GM23248 (cell line): Measurements from ENCODE around the gene SMYD3. TPM values are rescaled to one million over a fixed set of nuclear protein-coding genes. Genes with fewer than 3 reads are reported as not detected.
A peak's percentile ranks its signal among the peaks of the same experiment; 100 is the strongest.

ENCODE experiments used
- DNase-seq: peaks from one replicate; pipeline ENCODE4 v3.0.0-alpha.2; 2015
- H2AFZ ChIP-seq: fragments of 200-600 bp; sonication (generic); 2 replicates; pipeline ENCODE4 v1.6.1; 2016; ENCODE audit warnings: antibody characterized with exemption
- H3F3A ChIP-seq: fragments of 200-600 bp; sonication (generic); 2 replicates; pipeline ENCODE4 v1.6.1; 2016; ENCODE audit warnings: mild to moderate bottlenecking, antibody characterized with exemption, mixed run types; ENCODE audit not compliant: insufficient read depth
- H3K27ac ChIP-seq: fragments of 200-600 bp; sonication (generic); 2 replicates; pipeline ENCODE4 v1.5.1; 2016; ENCODE audit warnings: mild to moderate bottlenecking
- H3K27me3 ChIP-seq: fragments of 200-600 bp; sonication (generic); replicated peaks from 2 replicates; pipeline ENCODE4 v1.6.1; 2016; ENCODE audit warnings: mild to moderate bottlenecking; ENCODE audit not compliant: insufficient read depth
- H3K36me3 ChIP-seq: fragments of 200-600 bp; sonication (generic); 2 replicates; pipeline ENCODE4 v1.6.1; 2016; ENCODE audit warnings: low read depth, mild to moderate bottlenecking
- H3K4me1 ChIP-seq: fragments of 200-600 bp; sonication (generic); 2 replicates; pipeline ENCODE4 v1.6.1; 2016; ENCODE audit warnings: mild to moderate bottlenecking; ENCODE audit not compliant: insufficient read depth
- H3K4me2 ChIP-seq: fragments of 200-600 bp; sonication (generic); one replicate; pipeline ENCODE4 v1.6.1; 2016; ENCODE audit warnings: mild to moderate bottlenecking; ENCODE audit not compliant: unreplicated experiment
- H3K4me3 ChIP-seq: fragments of 200-600 bp; sonication (generic); 2 replicates; pipeline ENCODE4 v1.5.1; 2016; ENCODE audit warnings: mild to moderate bottlenecking
- H3K79me2 ChIP-seq: fragments of 200-600 bp; sonication (generic); 2 replicates; pipeline ENCODE4 v1.6.1; 2016; ENCODE audit warnings: mild to moderate bottlenecking; ENCODE audit not compliant: insufficient read depth
- H3K9ac ChIP-seq: fragments of 200-600 bp; sonication (generic); 2 replicates; pipeline ENCODE4 v1.6.1; 2016; ENCODE audit warnings: mild to moderate bottlenecking
- H3K9me2 ChIP-seq: fragments of 200-600 bp; sonication (generic); 2 replicates; pipeline ENCODE4 v1.6.1; 2016; ENCODE audit warnings: mixed run types, mild to moderate bottlenecking, moderate library complexity; ENCODE audit not compliant: insufficient read depth
- H3K9me3 ChIP-seq: fragments of 200-600 bp; sonication (generic); one replicate; pipeline ENCODE4 v1.6.1; 2017; ENCODE audit warnings: low read depth
- H4K20me1 ChIP-seq: fragments of 200-600 bp; sonication (generic); 2 replicates; pipeline ENCODE4 v1.6.0; 2016; ENCODE audit not compliant: insufficient read depth
- EZH2 ChIP-seq: fragments of 200-600 bp; sonication (generic); IDR thresholded peaks from 2 replicates; pipeline ENCODE4 v1.6.1; 2018; ENCODE audit warnings: antibody characterized with exemption, mild to moderate bottlenecking; ENCODE audit not compliant: insufficient read depth, poor library complexity, severe bottlenecking
- EZH2phosphoT487 ChIP-seq: fragments of 200-600 bp; sonication (generic); IDR thresholded peaks from 2 replicates; pipeline ENCODE4 v1.6.1; 2018; ENCODE audit warnings: antibody characterized with exemption, moderate library complexity, mild to moderate bottlenecking, low read depth; ENCODE audit not compliant: insufficient read depth
- WGBS, 2 experiments: methylation state at CpG; one replicate each; pipeline ENCODE4 v1.1.6; 2015 to 2017; ENCODE audit warnings: low lambda C conversion rate in 2 of 2, low coverage in 1 of 2; ENCODE audit errors: missing lambda C conversion rate in 2 of 2; 5-methylcytosine and 5-hydroxymethylcytosine counted together
- in situ Hi-C: fragments of 300-500 bp; cut with MboI; formaldehyde crosslinking; loops from 2 replicates; pipeline ENCODE4 v1.15.0; 2020
- polyA plus RNA-seq: library from polyadenylated mRNA; unstranded; fragments of >200 nt; fragmentation: Nextera tagmentation; extraction: Ambion mirVana; gene quantifications from 2 replicates; pipeline ENCODE4 v1.2.1, GENCODE V29; 2016
- total RNA-seq: library from RNA; depleted of rRNA; stranded (reverse); fragments of >200 nt; shearing (Covaris generic); gene quantifications from 2 replicates; pipeline ENCODE4 v1.2.3, GENCODE V29; 2014

The SMYD3 gene
- total and polyA plus RNA-seq, 2 experiments from 2014 or later = 32.1 to 44.8 TPM

GRCh38 chr1:246450611-246451251, 56.3 kb downstream of the SMYD3 start:
- in situ Hi-C loops = loop anchor here (25.0 kb wide), 2 partner anchors 438 to 1313 kb away; no protein-coding TSS in a partner anchor
- H3K9ac ChIP-seq = no peak overlapping the region

GRCh38 chr1:246448373-246448772, 58.7 kb downstream of the SMYD3 start:
- in situ Hi-C loops = no loop called here
- TF ChIP-seq EZH2phosphoT487 = no peak
- TF ChIP-seq EZH2 = no peak
- WGBS, 2 experiments = 85 to 89% methylated on average over 3 of the region's 3 CpGs

More at GRCh38 chr1:246450611-246451251, 56.3 kb downstream of the SMYD3 start:
- H3K27me3 ChIP-seq = no peaks in the 10 kb centered on the region
- no peaks in the 10 kb centered on the region for H3K9me3 ChIP-seq
- WGBS, 2 experiments = 38 to 39% methylated on average over 6 of the region's 6 CpGs
- no peaks in the 10 kb centered on the region for H3K36me3 ChIP-seq
- no peak overlapping the region for H3K4me2 ChIP-seq
- peak; percentile 58 for DNase-seq
- H3K27ac ChIP-seq = no peak overlapping the region
- no peak for TF ChIP-seq EZH2
- TF ChIP-seq EZH2phosphoT487 = no peak
- H3K9me2 ChIP-seq = no peaks in the 10 kb centered on the region
- H3K4me3 ChIP-seq = no peak overlapping the region
- peaks cover 20% of the 10 kb centered on the region for H3K4me1 ChIP-seq
- H3F3A ChIP-seq = no peaks in the 10 kb centered on the region; the same call in 1 of the 2 replicates
- H4K20me1 ChIP-seq = no peaks in the 10 kb centered on the region
- H3K79me2 ChIP-seq = peaks cover 5% of the 10 kb centered on the region; the same call in 1 of the 2 replicates
- H2AFZ ChIP-seq = no peak overlapping the region

GRCh38 chr1:246447501-246447900, 59.6 kb downstream of the SMYD3 start:
- 40 to 48% methylated on average over 2 of the region's 2 CpGs for WGBS, 2 experiments
- H3K36me3 ChIP-seq = no peaks in the 10 kb centered on the region
- H3F3A ChIP-seq = no peaks in the 10 kb centered on the region; the same call in 1 of the 2 replicates
- no peaks in the 10 kb centered on the region for H4K20me1 ChIP-seq
- H2AFZ ChIP-seq = no peak overlapping the region
- no peak overlapping the region for H3K27ac ChIP-seq
- no peaks in the 10 kb centered on the region for H3K27me3 ChIP-seq
- no peaks in the 10 kb centered on the region for H3K9me3 ChIP-seq
- no peak overlapping the region for H3K4me3 ChIP-seq
- no peak overlapping the region for H3K9ac ChIP-seq
- in situ Hi-C loops = no loop called here
- H3K4me1 ChIP-seq = peaks cover 12% of the 10 kb centered on the region
- peak; percentile 40 for DNase-seq
- peaks cover 13% of the 10 kb centered on the region; the same call in 1 of the 2 replicates for H3K79me2 ChIP-seq
- no peaks in the 10 kb centered on the region for H3K9me2 ChIP-seq
- TF ChIP-seq EZH2phosphoT487 (no peak), EZH2 (no peak)
- H3K4me2 ChIP-seq = peak overlapping the region; percentile 42

More at GRCh38 chr1:246448373-246448772, 58.7 kb downstream of the SMYD3 start:
- Histone ChIP-seq H3K27ac (no peak overlapping the region), H4K20me1 (no peaks in the 10 kb centered on the region), H3K4me2 (no peak overlapping the region), H3K79me2 (peaks cover 9% of the 10 kb centered on the region; the same call in 1 of the 2 replicates), H3K27me3 (no peaks in the 10 kb centered on the region), H3F3A (no peaks in the 10 kb centered on the region; the same call in 1 of the 2 replicates), H3K9me2 (no peaks in the 10 kb centered on the region), H2AFZ (no peak overlapping the region), H3K9ac (no peak overlapping the region), H3K36me3 (no peaks in the 10 kb centered on the region), H3K4me3 (no peak overlapping the region), H3K4me1 (peaks cover 12% of the 10 kb centered on the region), H3K9me3 (no peaks in the 10 kb centered on the region)
- DNase-seq = no peak

- no peaks in the 10 kb centered on the region; the same call in 1 of the 2 replicates for H3F3A ChIP-seq
- H3K4me3 ChIP-seq = no peak overlapping the region
- peaks cover 12% of the 10 kb centered on the region for H3K4me1 ChIP-seq
- no peaks in the 10 kb centered on the region for H3K36me3 ChIP-seq
- in situ Hi-C loops = no loop called here
- H3K79me2 ChIP-seq = 0 out of 2 replicates have a peak, but pooled peaks cover 8% of the 10 kb centered on the region
- H3K4me2 ChIP-seq = no peak overlapping the region
- 98 to 100% methylated on average over 3 of the region's 3 CpGs for WGBS, 2 experiments
- H3K9me2 ChIP-seq = no peaks in the 10 kb centered on the region
- H3K27me3 ChIP-seq = no peaks in the 10 kb centered on the region
- no peaks in the 10 kb centered on the region for H4K20me1 ChIP-seq
- H2AFZ ChIP-seq = no peak overlapping the region
- no peak overlapping the region for H3K9ac ChIP-seq
- DNase-seq = no peak
- TF ChIP-seq EZH2phosphoT487 = no peak
- no peak for TF ChIP-seq EZH2
- H3K27ac ChIP-seq = no peak overlapping the region
- no peaks in the 10 kb centered on the region for H3K9me3 ChIP-seq
Observed at GRCh38 chr1:246445503-246445902, 61.6 kb downstream of the SMYD3 start.
